Renal cortical epithelial cell (primary cell): ENCODE results near the gene OR11L1. TPM values are rescaled to one million over a fixed set of nuclear protein-coding genes. Genes with fewer than 3 reads are reported as not detected.

Experiments
- DNase-seq: peaks from one replicate; pipeline ENCODE4 v3.0.0-alpha.2; 2011; ENCODE audit warnings: low read depth
- total RNA-seq: library from RNA; depleted of rRNA; stranded (reverse); fragments of >200 nt; gene quantifications from 2 replicates; pipeline ENCODE4 v1.2.3, GENCODE V29; 2014

Gene OR11L1
- total RNA-seq, 1 donor from 2014 or later: not detected

DNA sequence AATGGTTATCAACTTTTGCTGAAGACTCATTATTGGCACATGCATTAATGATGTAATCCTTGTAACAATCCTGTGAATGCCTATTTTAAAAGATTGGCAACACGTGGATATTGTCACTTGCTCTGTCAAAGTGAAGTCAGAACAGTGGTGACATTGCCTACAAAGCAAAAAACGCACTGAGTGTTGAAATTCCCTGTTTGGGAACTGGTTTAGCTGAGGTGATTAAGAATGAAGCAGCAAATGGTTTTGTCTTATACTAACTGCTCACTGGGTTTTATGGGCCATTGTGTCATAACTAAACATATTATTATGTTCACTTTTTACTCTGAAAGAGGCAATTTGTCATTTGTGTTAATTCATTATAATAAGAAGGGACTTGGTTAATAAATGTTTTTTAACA is 29.1 kb downstream of the OR11L1 start:
- DNase-seq: no peak

- no peak for DNase-seq
These were observed 44.2 kb downstream of the OR11L1 start for GRCh38 chr1:247797518-247797917.

Other genes starting within 250 kb of the OR11L1 start
- gene OR2G3, start 236.3 kb downstream of the OR11L1 start, total RNA-seq: not detected in 2 replicates
- gene OR13G1, start 162.2 kb downstream of the OR11L1 start, total RNA-seq: not detected in 2 replicates
- not detected in 2 replicates for gene OR6F1, start 125.2 kb downstream of the OR11L1 start, total RNA-seq
- not detected in 2 replicates for gene OR14K1, start 103.3 kb downstream of the OR11L1 start, total RNA-seq
- not detected in 2 replicates for gene OR14A2, start 93.8 kb downstream of the OR11L1 start, total RNA-seq
- not detected in 2 replicates for gene OR1C1, start 81.3 kb downstream of the OR11L1 start, total RNA-seq
- not detected in 2 replicates for gene OR14A16, start 17.8 kb downstream of the OR11L1 start, total RNA-seq
- 0.30 and 0.35 TPM in 2 replicates for gene TRIM58, start 15.3 kb upstream of the OR11L1 start, total RNA-seq
- gene OR2W3, start 53.7 kb upstream of the OR11L1 start, total RNA-seq: 0.15 TPM in 1 of 2 replicates, not detected in the other
- gene OR2T8, start 78.4 kb upstream of the OR11L1 start, total RNA-seq: not detected in 2 replicates
- not detected in 2 replicates for gene OR2AJ1, start 83.0 kb upstream of the OR11L1 start, total RNA-seq
- gene OR2L8, start 107.0 kb upstream of the OR11L1 start, total RNA-seq: 0.25 TPM in 1 of 2 replicates, not detected in the other
- not detected in 2 replicates for gene OR2AK2, start 123.3 kb upstream of the OR11L1 start, total RNA-seq
- 0.05 TPM in 1 of 2 replicates, not detected in the other for gene OR2L5, start 171.8 kb upstream of the OR11L1 start, total RNA-seq
- gene OR2L2, start 188.2 kb upstream of the OR11L1 start, total RNA-seq: not detected in 2 replicates
- not detected in 2 replicates for gene OR2L3, start 204.9 kb upstream of the OR11L1 start, total RNA-seq